A549 treated with Hydrocortisone at 1 μM for 4 hours (cell line): ENCODE measurements around the gene GABRG3. TPM values are rescaled to one million over a fixed set of nuclear protein-coding genes. Genes with fewer than 3 reads are reported as not detected.

Experiments used
- total RNA-seq: library from RNA; stranded (reverse); fragments of 200-300 nt; extraction: Qiagen RNA extraction; gene quantifications from 5 replicates; pipeline ENCODE4 v1.2.3, GENCODE V29; 2022

Gene GABRG3
- 0.24 to 0.62 TPM (median 0.48 TPM) in 5 replicates for total RNA-seq

DNA sequence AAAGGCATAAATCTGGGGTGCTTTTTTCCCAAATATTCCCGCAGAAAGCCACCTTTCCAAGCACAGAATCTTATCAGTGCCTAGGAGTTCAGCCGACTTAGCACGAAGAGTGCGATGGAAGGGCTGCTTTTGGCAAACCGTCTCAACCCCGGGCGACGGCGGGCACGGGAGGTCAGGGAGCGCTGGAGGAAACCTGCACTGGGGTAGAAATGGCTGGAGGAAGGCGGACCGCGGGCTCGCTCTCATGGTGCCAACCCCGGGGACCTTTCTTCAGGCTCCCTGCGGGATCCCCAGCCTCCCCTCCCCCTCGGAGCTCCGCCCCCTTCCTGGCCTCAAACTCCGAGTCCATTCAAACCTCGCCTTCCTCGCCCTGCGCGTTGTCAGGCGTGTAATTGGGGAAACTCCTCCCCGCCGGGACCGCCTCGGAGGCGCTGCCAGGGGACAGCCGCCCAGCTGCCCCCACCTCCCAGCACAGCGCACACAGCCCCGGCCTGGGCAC is at the start of gene GABRG3:
Gene GABRG3, plus strand, starts transcription at position 470 of the 499 bp plus-strand sequence.

Other genes starting within 250 kb of the GABRG3 start
- gene GABRB3, start 198.1 kb upstream of the GABRG3 start, total RNA-seq = 60.1 to 88.7 TPM (median 74.5 TPM) in 5 replicates
- gene GABRA5, start 104.1 kb upstream of the GABRG3 start, total RNA-seq = 85.8 to 136 TPM (median 104 TPM) in 5 replicates